Stimulated activated memory B cell treated with anti-CD40 and anti-IgM and Interleukin-4, amounts not matched to agents 10 μg/mL and 1 μg/mL and 100 μg/mL, for 72 hours (primary cell): Measurements from ENCODE around the gene TNFAIP8L1.
"Not testable (repeated sequence)": the region's sequence is repeated elsewhere in the genome, so short reads cannot be mapped to it uniquely, and the experiment has no call there.

Experiments used
- ATAC-seq: fragments of 150-1000 bp; cut with Tn5 transposase; 2 replicates; pipeline ENCODE4 v1.10.0; 2021
- H3K27ac Mint-ChIP-seq: one replicate; pipeline ENCODE4 v1.8.0; 2022; ENCODE audit warnings: mild to moderate bottlenecking, mixed read lengths
- H3K27me3 Mint-ChIP-seq: one replicate; pipeline ENCODE4 v1.8.0; 2022; ENCODE audit warnings: mixed read lengths
- H3K36me3 Mint-ChIP-seq: one replicate; pipeline ENCODE4 v1.8.0; 2022; ENCODE audit warnings: mixed read lengths
- H3K4me1 Mint-ChIP-seq: one replicate; pipeline ENCODE4 v1.8.0; 2022; ENCODE audit warnings: mixed read lengths
- H3K4me3 Mint-ChIP-seq: one replicate; pipeline ENCODE4 v1.8.0; 2022; ENCODE audit warnings: mild to moderate bottlenecking, moderate library complexity, mixed read lengths
- H3K9me3 Mint-ChIP-seq: one replicate; pipeline ENCODE4 v1.8.0; 2022; ENCODE audit warnings: mixed read lengths

Gene TNFAIP8L1

DNA sequence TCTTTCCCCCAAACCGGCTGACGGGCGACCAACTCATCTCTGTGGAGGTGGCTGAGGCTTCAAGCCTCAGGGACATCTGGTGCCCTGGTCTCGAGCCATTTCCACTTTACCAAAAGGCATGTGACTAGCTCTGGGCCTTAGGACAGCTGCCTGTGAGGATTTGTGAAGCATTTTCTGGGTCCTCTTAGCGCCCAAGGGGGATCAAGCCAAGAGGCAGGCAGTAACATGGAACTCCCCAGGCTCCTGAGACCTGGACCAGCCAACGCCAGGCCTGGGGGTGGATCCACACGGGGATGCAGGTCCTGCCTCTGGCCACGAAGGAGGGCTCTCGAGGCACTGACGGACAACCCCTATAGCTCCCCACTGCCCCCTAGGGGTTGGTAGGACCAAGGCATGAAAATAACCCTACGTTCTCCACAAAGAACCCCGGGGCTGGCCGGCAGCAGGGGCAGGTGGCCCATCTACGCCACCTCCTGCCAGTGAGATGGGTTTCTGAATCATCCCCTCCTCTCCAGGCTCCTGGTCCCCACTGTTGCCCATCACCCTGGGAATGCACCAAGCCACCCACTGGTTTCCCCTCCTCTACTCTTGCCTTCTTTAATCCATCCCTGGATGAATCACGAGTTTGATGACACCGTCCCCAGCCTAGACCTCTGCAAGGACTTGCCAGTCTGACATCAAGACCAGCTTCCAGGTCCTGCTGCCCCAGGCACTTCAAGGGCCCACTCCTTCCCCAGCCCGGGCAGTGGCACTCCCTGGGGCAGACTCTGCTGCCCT lies 37.8 kb downstream of the TNFAIP8L1 start:
- ATAC-seq: no peak
- H3K4me1 Mint-ChIP-seq: peaks cover 8% of the 10 kb centered on the region
- no peak overlapping the region for H3K4me3 Mint-ChIP-seq
- no peaks in the 10 kb centered on the region for H3K27me3 Mint-ChIP-seq
- H3K36me3 Mint-ChIP-seq: peaks cover 48% of the 10 kb centered on the region
- no peak overlapping the region for H3K27ac Mint-ChIP-seq
- H3K9me3 Mint-ChIP-seq: no peaks in the 10 kb centered on the region

GRCh38 chr19:4678881-4679790 lies 39.8 kb downstream of the TNFAIP8L1 start:
- Mint-ChIP-seq H3K27ac (no peak overlapping the region), H3K4me1 (peaks cover 8% of the 10 kb centered on the region), H3K27me3 (no peaks in the 10 kb centered on the region), H3K4me3 (no peak overlapping the region), H3K36me3 (peaks cover 65% of the 10 kb centered on the region), H3K9me3 (no peaks in the 10 kb centered on the region)
- no peak for ATAC-seq

DNA sequence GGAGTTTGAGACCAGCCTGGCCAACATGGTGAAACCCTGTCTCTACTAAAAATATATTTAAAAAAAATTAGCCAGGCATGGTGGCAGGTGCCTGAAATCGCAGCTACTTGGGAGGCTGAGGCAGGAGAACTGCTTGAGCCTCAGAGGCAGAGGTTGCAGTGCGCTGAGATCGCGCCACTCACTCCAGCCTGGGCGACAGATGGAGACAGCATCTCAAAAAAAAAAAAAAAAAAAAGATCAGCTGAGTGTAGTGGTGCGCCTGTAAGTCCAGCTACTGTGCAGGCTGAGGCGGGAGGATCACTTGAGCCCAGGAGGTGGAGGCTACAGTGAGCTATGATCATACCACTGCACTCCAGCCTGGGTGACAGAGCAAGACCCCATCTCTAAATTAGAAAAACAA lies 40.7 kb downstream of the TNFAIP8L1 start:
- H3K27ac Mint-ChIP-seq, ATAC-seq, H3K4me1 Mint-ChIP-seq, H3K27me3 Mint-ChIP-seq, H3K9me3 Mint-ChIP-seq, H3K4me3 Mint-ChIP-seq: not testable (repeated sequence)
- H3K36me3 Mint-ChIP-seq: peaks cover 72% of the 10 kb centered on the region

- no peaks in the 10 kb centered on the region for H3K27me3 Mint-ChIP-seq
- H3K36me3 Mint-ChIP-seq: peaks cover 74% of the 10 kb centered on the region
Measured at GRCh38 chr19:4682417-4683200, 43.3 kb downstream of the TNFAIP8L1 start.

GRCh38 chr19:4684312-4685095 lies 45.2 kb downstream of the TNFAIP8L1 start:
- no peak for ATAC-seq
- Mint-ChIP-seq H3K27me3 (no peaks in the 10 kb centered on the region), H3K9me3 (no peaks in the 10 kb centered on the region), H3K36me3 (peaks cover 57% of the 10 kb centered on the region), H3K4me1 (no peaks in the 10 kb centered on the region), H3K27ac (no peak overlapping the region), H3K4me3 (no peak overlapping the region)

More at GRCh38 chr19:4682417-4683200, 43.3 kb downstream of the TNFAIP8L1 start:
- no peaks in the 10 kb centered on the region for H3K9me3 Mint-ChIP-seq
- ATAC-seq: peak; percentile 67
- H3K4me3 Mint-ChIP-seq: no peak overlapping the region
- peaks cover 5% of the 10 kb centered on the region for H3K4me1 Mint-ChIP-seq
- H3K27ac Mint-ChIP-seq: no peak overlapping the region

DNA sequence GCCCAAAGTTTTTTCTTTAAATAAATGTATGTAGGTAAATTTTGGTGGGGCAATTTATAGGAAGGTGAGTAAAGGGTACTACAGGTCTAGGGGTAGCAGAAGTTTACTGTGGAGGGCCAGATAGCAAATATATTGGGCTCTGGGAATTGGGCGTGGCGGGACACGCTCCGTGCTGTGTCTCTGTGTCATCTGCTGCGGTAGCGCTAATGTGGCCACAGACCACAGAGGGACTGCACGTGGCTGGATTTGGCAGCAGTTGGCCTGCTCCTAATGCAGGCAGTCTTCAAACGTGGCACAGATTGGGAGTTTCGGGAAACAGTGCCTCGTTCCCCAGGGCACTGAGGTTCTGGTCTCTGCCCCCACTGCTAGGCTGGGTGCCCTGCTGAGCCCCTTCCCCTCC lies 47.4 kb downstream of the TNFAIP8L1 start:
- no peak for ATAC-seq
- Mint-ChIP-seq H3K36me3 (peaks cover 53% of the 10 kb centered on the region), H3K4me3 (no peak overlapping the region), H3K27me3 (no peaks in the 10 kb centered on the region), H3K4me1 (no peaks in the 10 kb centered on the region), H3K27ac (no peak overlapping the region), H3K9me3 (no peaks in the 10 kb centered on the region)

- H3K4me3 Mint-ChIP-seq: no peak overlapping the region
- no peak overlapping the region for H3K27ac Mint-ChIP-seq
- no peaks in the 10 kb centered on the region for H3K27me3 Mint-ChIP-seq
- no peak for ATAC-seq
- no peaks in the 10 kb centered on the region for H3K4me1 Mint-ChIP-seq
- no peaks in the 10 kb centered on the region for H3K9me3 Mint-ChIP-seq
- H3K36me3 Mint-ChIP-seq: peaks cover 55% of the 10 kb centered on the region
Measured at GRCh38 chr19:4687396-4687795, 48.1 kb downstream of the TNFAIP8L1 start.

DNA sequence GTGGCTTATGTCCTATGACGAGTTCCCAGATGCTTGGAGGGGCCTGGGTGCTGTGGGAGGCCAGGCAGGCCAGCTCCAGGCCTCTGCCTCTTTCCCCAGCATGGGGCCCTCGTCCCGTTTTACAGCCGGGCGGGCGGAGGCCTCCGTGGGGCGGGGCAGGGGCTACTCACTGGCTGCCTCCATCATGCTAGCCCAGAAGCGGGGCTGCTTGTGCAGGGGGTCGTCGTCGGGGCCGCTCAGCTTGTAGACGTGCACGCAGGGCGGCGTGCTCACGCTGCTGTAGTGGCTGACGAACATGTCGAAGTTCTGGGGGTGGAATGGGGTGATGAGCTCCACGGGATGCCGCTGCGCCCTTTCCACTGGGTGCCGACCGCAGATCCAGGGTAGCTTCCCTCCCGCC lies 49.3 kb downstream of the TNFAIP8L1 start:
- no peak for ATAC-seq
- Mint-ChIP-seq H3K4me3 (no peak overlapping the region), H3K9me3 (no peaks in the 10 kb centered on the region), H3K27me3 (no peaks in the 10 kb centered on the region), H3K36me3 (peaks cover 56% of the 10 kb centered on the region), H3K4me1 (no peaks in the 10 kb centered on the region), H3K27ac (no peak overlapping the region)

- Mint-ChIP-seq H3K27ac (no peak overlapping the region), H3K4me3 (no peak overlapping the region), H3K4me1 (no peaks in the 10 kb centered on the region), H3K36me3 (peaks cover 56% of the 10 kb centered on the region), H3K9me3 (no peaks in the 10 kb centered on the region), H3K27me3 (no peaks in the 10 kb centered on the region)
- no peak for ATAC-seq
Measured at GRCh38 chr19:4689403-4689802, 50.1 kb downstream of the TNFAIP8L1 start.

DNA sequence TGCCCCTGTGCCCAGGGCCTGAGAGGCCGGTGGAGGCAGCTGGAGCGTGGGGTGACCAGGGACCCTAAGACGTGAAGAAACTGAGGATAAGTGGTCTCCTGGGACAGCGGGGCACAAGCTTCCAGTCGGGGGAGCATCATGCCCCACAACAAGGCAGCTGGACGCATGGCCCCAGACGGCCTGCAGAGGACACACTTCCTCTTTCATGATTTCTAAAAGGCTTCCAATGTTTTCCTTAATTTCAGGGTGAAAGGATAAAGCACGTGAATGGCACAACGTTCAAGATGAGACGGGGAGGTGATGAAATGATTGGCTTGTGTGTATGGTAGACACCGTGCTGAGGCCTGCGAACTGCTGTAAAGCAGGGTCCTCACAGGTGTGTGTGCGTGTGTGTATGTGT lies 51.0 kb downstream of the TNFAIP8L1 start:
- no peak overlapping the region for H3K27ac Mint-ChIP-seq
- H3K27me3 Mint-ChIP-seq: no peaks in the 10 kb centered on the region
- H3K36me3 Mint-ChIP-seq: peaks cover 58% of the 10 kb centered on the region
- H3K9me3 Mint-ChIP-seq: no peaks in the 10 kb centered on the region
- no peak for ATAC-seq
- no peaks in the 10 kb centered on the region for H3K4me1 Mint-ChIP-seq
- H3K4me3 Mint-ChIP-seq: no peak overlapping the region

GRCh38 chr19:4691373-4691772 lies 52.1 kb downstream of the TNFAIP8L1 start:
- no peak for ATAC-seq
- H3K27me3 Mint-ChIP-seq: no peaks in the 10 kb centered on the region
- no peaks in the 10 kb centered on the region for H3K9me3 Mint-ChIP-seq
- no peak overlapping the region for H3K4me3 Mint-ChIP-seq
- no peak overlapping the region for H3K27ac Mint-ChIP-seq
- H3K36me3 Mint-ChIP-seq: peaks cover 49% of the 10 kb centered on the region
- H3K4me1 Mint-ChIP-seq: no peaks in the 10 kb centered on the region

GRCh38 chr19:4692251-4693077 lies 53.1 kb downstream of the TNFAIP8L1 start:
- ATAC-seq: no peak
- Mint-ChIP-seq H3K36me3 (peaks cover 48% of the 10 kb centered on the region), H3K27me3 (no peaks in the 10 kb centered on the region), H3K27ac (no peak overlapping the region), H3K4me3 (no peak overlapping the region), H3K4me1 (no peaks in the 10 kb centered on the region), H3K9me3 (no peaks in the 10 kb centered on the region)

DNA sequence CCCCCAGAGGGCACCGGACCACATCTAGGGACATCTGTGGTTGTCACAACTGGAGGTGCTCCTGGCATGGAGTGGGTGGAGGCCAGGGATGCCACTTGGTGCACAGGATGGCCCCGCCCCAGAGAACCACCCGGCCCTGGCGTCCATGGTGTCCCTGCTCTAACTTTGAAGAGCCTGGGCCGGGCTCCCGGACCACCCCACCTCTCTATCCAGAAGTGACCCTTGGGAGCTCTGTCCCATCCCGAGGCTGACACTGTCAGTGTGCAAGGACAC lies 53.7 kb downstream of the TNFAIP8L1 start:
- Mint-ChIP-seq H3K36me3 (peaks cover 53% of the 10 kb centered on the region), H3K27me3 (no peaks in the 10 kb centered on the region), H3K4me3 (no peak overlapping the region), H3K27ac (no peak overlapping the region), H3K4me1 (no peaks in the 10 kb centered on the region), H3K9me3 (no peaks in the 10 kb centered on the region)
- no peak for ATAC-seq

- no peak overlapping the region for H3K27ac Mint-ChIP-seq
- H3K9me3 Mint-ChIP-seq: no peaks in the 10 kb centered on the region
- no peaks in the 10 kb centered on the region for H3K4me1 Mint-ChIP-seq
- H3K4me3 Mint-ChIP-seq: no peak overlapping the region
- ATAC-seq: no peak
- H3K27me3 Mint-ChIP-seq: no peaks in the 10 kb centered on the region
- H3K36me3 Mint-ChIP-seq: peaks cover 57% of the 10 kb centered on the region
Measured at GRCh38 chr19:4693471-4694121, 54.3 kb downstream of the TNFAIP8L1 start.
